K562 (cell line): Measurements from ENCODE around the gene CNPY4. TPM values are rescaled to one million over a fixed set of nuclear protein-coding genes. Genes with fewer than 3 reads are reported as not detected.
A peak's percentile ranks its signal among the peaks of the same experiment; 100 is the strongest.

Experiments
- CBX8 ChIP-seq: fragments of 200-600 bp; sonication (generic); IDR thresholded peaks from 2 replicates; pipeline ENCODE4 v1.6.1; 2012; ENCODE audit warnings: borderline replicate concordance, mixed run types, low read depth, mild to moderate bottlenecking, moderate library complexity, mixed read lengths, low read length, control low read depth, inconsistent platforms; ENCODE audit not compliant: poor library complexity, severe bottlenecking; ENCODE audit errors: extremely low read depth
- CTBP1 ChIP-seq: fragments of 450-650 bp; IDR thresholded peaks from 2 replicates; pipeline ENCODE4 v1.6.1; 2016; ENCODE audit warnings: borderline replicate concordance
- HMG20B ChIP-seq: fragments of 250-450 bp; sonication (Bioruptor Pico); IDR thresholded peaks from 2 replicates; pipeline ENCODE4 v1.5.0; 2021; ENCODE audit warnings: mild to moderate bottlenecking
- NBN ChIP-seq: fragments of 450-650 bp; IDR thresholded peaks from 2 replicates; pipeline ENCODE4 v1.6.1; 2016; ENCODE audit warnings: low read depth, mild to moderate bottlenecking
- NELFE ChIP-seq: IDR thresholded peaks from 2 replicates; pipeline ENCODE4 v1.6.1; 2011; ENCODE audit warnings: mild to moderate bottlenecking; ENCODE audit not compliant: insufficient read depth, insufficient read length
- NFATC3 ChIP-seq: fragments of 450-650 bp; IDR thresholded peaks from 2 replicates; pipeline ENCODE4 v1.6.1; 2017; ENCODE audit warnings: mild to moderate bottlenecking
- POU5F1 ChIP-seq: fragments of 150-350 bp; IDR thresholded peaks from 2 replicates; pipeline ENCODE4 v1.6.1; 2014; ENCODE audit warnings: borderline replicate concordance, low read length, low read depth, mild to moderate bottlenecking; ENCODE audit not compliant: partially characterized antibody
- PURB ChIP-seq: sonication (generic); formaldehyde crosslinking; IDR thresholded peaks from 2 replicates; pipeline ENCODE4 v1.9.0; 2021; ENCODE audit warnings: low read depth, mild to moderate bottlenecking, missing genetic modification reagents
- RBM17 ChIP-seq: fragments of 200-400 bp; formaldehyde crosslinking; IDR thresholded peaks from 2 replicates; pipeline ENCODE4 v1.6.1; 2017; ENCODE audit warnings: low read depth, mild to moderate bottlenecking, low read length, borderline replicate concordance
- SRF ChIP-seq, 2 experiments: fragments of 250-450, 450-650 bp in 1 of 2; sonication (Bioruptor Pico) in 1 of 2; sonication (generic) in 1 of 2; formaldehyde crosslinking; IDR thresholded peaks; 2 replicates each; pipeline versions ENCODE4 v1.5.0 to v1.5.1; 2020 to 2022; ENCODE audit warnings: mild to moderate bottlenecking in 1 of 2, missing genetic modification reagents in 1 of 2
- TAF1 ChIP-seq: IDR thresholded peaks from 2 replicates; pipeline ENCODE4 v1.6.1; 2011; ENCODE audit warnings: mild to moderate bottlenecking, low read length, moderate library complexity; ENCODE audit not compliant: insufficient read depth, control insufficient read depth, severe bottlenecking; ENCODE audit errors: extremely low read depth
- UBTF ChIP-seq, 2 experiments: IDR thresholded peaks; 2 replicates each; pipeline ENCODE4 v1.6.1; 2012; ENCODE audit warnings: improper control_type of control experiment in 2 of 2, low read depth in 2 of 2, low read length in 2 of 2, borderline replicate concordance in 1 of 2
- ZBTB5 ChIP-seq: fragments of 450-650 bp; IDR thresholded peaks from 2 replicates; pipeline ENCODE4 v1.6.1; 2017; ENCODE audit warnings: antibody characterized with exemption
- ZFP30 ChIP-seq: fragments of 250-450 bp; sonication (Bioruptor Pico); IDR thresholded peaks from 2 replicates; pipeline ENCODE4 v1.8.0; 2022; ENCODE audit warnings: moderate library complexity, mild to moderate bottlenecking, inconsistent platforms, borderline replicate concordance
- ZKSCAN3 ChIP-seq: fragments of 250-450 bp; sonication (Bioruptor Pico); IDR thresholded peaks from 2 replicates; pipeline ENCODE4 v1.4.0; 2020
- ZNF79 ChIP-seq: fragments of 250-450 bp; sonication (Bioruptor Pico); IDR thresholded peaks from 2 replicates; pipeline ENCODE4 v1.4.0; 2020; ENCODE audit warnings: low read depth, mild to moderate bottlenecking, moderate library complexity
- polyA plus RNA-seq, 8 experiments: library from polyadenylated mRNA; depleted of rRNA in 4 of 8; stranded (reverse) in 5 of 8; unstranded in 3 of 8; fragments of >200 nt; fragmentation: Nextera tagmentation in 2 of 8; fragmentation: Illumina TruSeq in 1 of 8; extraction: Ambion mirVana in 2 of 8; extraction: Trizol in 1 of 8; gene quantifications; 2 replicates each; pipeline versions ENCODE4 v1.2.1 to v1.2.3, GENCODE V29; 2011 to 2014; ENCODE audit warnings: inconsistent platforms in 1 of 8, missing spikeins in 1 of 8
- total RNA-seq, 7 experiments: library from RNA; depleted of rRNA in 6 of 7; stranded (reverse); fragments of >200 nt in 6 of 7; fragmentation: Illumina TruSeq in 2 of 7; extraction: Trizol in 2 of 7; gene quantifications; 2 replicates each; pipeline versions ENCODE4 v1.2.1 to v1.2.3, GENCODE V29; 2011 to 2021; ENCODE audit warnings: low replicate concordance in 1 of 7
- TF ChIP-seq, protein P1 (sequence below): sonication (generic); formaldehyde crosslinking; IDR thresholded peaks from 2 replicates; pipeline ENCODE4 v1.4.0; 2020; ENCODE audit warnings: mild to moderate bottlenecking, missing genetic modification reagents
- TF ChIP-seq, protein P2 (sequence below): fragments of 450-650 bp; formaldehyde crosslinking; IDR thresholded peaks from 2 replicates; pipeline ENCODE4 v1.4.0; 2020; ENCODE audit warnings: mild to moderate bottlenecking
- TF ChIP-seq, protein P3 (sequence below): fragments of 250-450 bp; sonication (Bioruptor Pico); IDR thresholded peaks from 2 replicates; pipeline ENCODE4 v1.9.0; 2021; ENCODE audit warnings: mild to moderate bottlenecking
- TF ChIP-seq, protein P4 (sequence below): fragments of 250-450 bp; sonication (Bioruptor Pico); IDR thresholded peaks from 2 replicates; pipeline ENCODE4 v1.6.1; 2021; ENCODE audit warnings: mild to moderate bottlenecking

Gene CNPY4
- total and polyA plus RNA-seq, 9 of the 15 experiments (the other 6 are each of a cell fraction or from before 2014, with no cell fraction given): 1.9 to 11.2 (median 7.0) TPM

DNA sequence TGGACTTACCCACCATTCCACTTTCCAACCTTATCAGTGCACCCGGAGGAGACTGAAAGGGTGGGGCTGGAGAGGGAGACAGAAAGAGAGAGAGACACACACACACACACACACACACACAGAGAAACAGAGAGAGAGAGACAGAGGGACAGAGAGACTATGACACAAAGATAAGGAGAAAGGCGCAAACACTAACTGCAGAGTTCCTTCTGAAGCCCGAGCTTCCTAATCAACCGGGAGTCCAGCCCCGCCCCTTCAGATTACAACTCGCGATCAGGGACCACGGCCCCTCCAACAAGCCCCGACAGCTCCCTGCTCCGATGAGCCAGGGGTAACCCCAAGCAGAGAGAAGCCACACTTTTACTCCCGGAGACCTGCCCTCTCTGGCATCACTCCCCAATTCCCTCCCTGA lies 48.5 kb downstream of the CNPY4 start (continued):
- TF ChIP-seq, protein P1, sequence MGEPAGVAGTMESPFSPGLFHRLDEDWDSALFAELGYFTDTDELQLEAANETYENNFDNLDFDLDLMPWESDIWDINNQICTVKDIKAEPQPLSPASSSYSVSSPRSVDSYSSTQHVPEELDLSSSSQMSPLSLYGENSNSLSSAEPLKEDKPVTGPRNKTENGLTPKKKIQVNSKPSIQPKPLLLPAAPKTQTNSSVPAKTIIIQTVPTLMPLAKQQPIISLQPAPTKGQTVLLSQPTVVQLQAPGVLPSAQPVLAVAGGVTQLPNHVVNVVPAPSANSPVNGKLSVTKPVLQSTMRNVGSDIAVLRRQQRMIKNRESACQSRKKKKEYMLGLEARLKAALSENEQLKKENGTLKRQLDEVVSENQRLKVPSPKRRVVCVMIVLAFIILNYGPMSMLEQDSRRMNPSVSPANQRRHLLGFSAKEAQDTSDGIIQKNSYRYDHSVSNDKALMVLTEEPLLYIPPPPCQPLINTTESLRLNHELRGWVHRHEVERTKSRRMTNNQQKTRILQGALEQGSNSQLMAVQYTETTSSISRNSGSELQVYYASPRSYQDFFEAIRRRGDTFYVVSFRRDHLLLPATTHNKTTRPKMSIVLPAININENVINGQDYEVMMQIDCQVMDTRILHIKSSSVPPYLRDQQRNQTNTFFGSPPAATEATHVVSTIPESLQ (CRISPR knock-in tag): no peak
- peak; percentile 84; the same call in 1 of the 2 replicates for TF ChIP-seq CTBP1
- no peak for TF ChIP-seq NELFE
- no peak for TF ChIP-seq ZNF79 (CRISPR knock-in tag)
- TF ChIP-seq TAF1: no peak
- no peak for TF ChIP-seq ZFP30 (CRISPR knock-in tag)
- no peak for TF ChIP-seq CBX8
- no peak for TF ChIP-seq SRF (CRISPR knock-in tag; IDR thresholded peaks at IDR 0.05)
- TF ChIP-seq PURB (CRISPR knock-in tag): no peak
- no peak for TF ChIP-seq NFATC3
- TF ChIP-seq, protein P2, sequence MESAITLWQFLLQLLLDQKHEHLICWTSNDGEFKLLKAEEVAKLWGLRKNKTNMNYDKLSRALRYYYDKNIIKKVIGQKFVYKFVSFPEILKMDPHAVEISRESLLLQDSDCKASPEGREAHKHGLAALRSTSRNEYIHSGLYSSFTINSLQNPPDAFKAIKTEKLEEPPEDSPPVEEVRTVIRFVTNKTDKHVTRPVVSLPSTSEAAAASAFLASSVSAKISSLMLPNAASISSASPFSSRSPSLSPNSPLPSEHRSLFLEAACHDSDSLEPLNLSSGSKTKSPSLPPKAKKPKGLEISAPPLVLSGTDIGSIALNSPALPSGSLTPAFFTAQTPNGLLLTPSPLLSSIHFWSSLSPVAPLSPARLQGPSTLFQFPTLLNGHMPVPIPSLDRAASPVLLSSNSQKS (CRISPR knock-in tag): no peak
- no peak for TF ChIP-seq HMG20B (CRISPR knock-in tag)
- no peak for TF ChIP-seq RBM17
- TF ChIP-seq, protein P3, sequence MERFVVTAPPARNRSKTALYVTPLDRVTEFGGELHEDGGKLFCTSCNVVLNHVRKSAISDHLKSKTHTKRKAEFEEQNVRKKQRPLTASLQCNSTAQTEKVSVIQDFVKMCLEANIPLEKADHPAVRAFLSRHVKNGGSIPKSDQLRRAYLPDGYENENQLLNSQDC (CRISPR knock-in tag): no peak
- TF ChIP-seq ZKSCAN3 (CRISPR knock-in tag): no peak
- TF ChIP-seq, protein P4, sequence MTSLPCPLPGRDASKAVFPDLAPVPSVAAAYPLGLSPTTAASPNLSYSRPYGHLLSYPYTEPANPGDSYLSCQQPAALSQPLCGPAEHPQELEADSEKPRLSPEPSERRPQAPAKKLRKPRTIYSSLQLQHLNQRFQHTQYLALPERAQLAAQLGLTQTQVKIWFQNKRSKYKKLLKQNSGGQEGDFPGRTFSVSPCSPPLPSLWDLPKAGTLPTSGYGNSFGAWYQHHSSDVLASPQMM (CRISPR knock-in tag): no peak
- 0 out of 2 replicates have a peak, but pooled peaks have one; percentile 37 for TF ChIP-seq ZBTB5
- no peak for TF ChIP-seq UBTF (IDR thresholded peaks at IDR 0.05; ENCODE audit: borderline replicate concordance in 1 of 2, low read depth in 2 of 2, low read length in 2 of 2)
- TF ChIP-seq POU5F1: no peak
- TF ChIP-seq NBN: peak; percentile 99
